ENCODE measurements around the gene NIPBL.

The NIPBL gene

GRCh38 chr5:36861871-36862270 lies 14.7 kb upstream of the NIPBL start:
- Mint-ChIP-seq H3K9me3 (no peaks in the 10 kb centered on the region), H3K4me1 (no peaks in the 10 kb centered on the region), H3K27me3 (ENCODE audit: low read depth) (no peaks in the 10 kb centered on the region), H3K4me3 (no peak overlapping the region), H3K36me3 (ENCODE audit: low read depth) (peaks cover 14% of the 10 kb centered on the region), H3K27ac (no peak overlapping the region)
- TF ChIP-seq, protein P1, sequence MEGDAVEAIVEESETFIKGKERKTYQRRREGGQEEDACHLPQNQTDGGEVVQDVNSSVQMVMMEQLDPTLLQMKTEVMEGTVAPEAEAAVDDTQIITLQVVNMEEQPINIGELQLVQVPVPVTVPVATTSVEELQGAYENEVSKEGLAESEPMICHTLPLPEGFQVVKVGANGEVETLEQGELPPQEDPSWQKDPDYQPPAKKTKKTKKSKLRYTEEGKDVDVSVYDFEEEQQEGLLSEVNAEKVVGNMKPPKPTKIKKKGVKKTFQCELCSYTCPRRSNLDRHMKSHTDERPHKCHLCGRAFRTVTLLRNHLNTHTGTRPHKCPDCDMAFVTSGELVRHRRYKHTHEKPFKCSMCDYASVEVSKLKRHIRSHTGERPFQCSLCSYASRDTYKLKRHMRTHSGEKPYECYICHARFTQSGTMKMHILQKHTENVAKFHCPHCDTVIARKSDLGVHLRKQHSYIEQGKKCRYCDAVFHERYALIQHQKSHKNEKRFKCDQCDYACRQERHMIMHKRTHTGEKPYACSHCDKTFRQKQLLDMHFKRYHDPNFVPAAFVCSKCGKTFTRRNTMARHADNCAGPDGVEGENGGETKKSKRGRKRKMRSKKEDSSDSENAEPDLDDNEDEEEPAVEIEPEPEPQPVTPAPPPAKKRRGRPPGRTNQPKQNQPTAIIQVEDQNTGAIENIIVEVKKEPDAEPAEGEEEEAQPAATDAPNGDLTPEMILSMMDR (IDR thresholded peaks at IDR 0.05; ENCODE audit: unreplicated experiment in 3 of 3), result no peak

GRCh38 chr5:36870399-36871040 lies 6.0 kb upstream of the NIPBL start:
- Mint-ChIP-seq H3K36me3 (ENCODE audit: low read depth) (peaks cover 19% of the 10 kb centered on the region), H3K27me3 (ENCODE audit: low read depth) (no peaks in the 10 kb centered on the region), H3K4me1 (peaks cover 29% of the 10 kb centered on the region)

GRCh38 chr5:36874465-36874864 lies 2.1 kb upstream of the NIPBL start:
- peak overlapping the region; percentile 81 to 99 (median 98) for H3K27ac Mint-ChIP-seq
- peaks cover 39% of the 10 kb centered on the region for H3K4me1 Mint-ChIP-seq
- no peaks in the 10 kb centered on the region for H3K9me3 Mint-ChIP-seq
- H3K36me3 Mint-ChIP-seq (ENCODE audit: low read depth), result peaks cover 7% of the 10 kb centered on the region
- TF ChIP-seq, protein P1 (IDR thresholded peaks at IDR 0.05; ENCODE audit: unreplicated experiment in 3 of 3), result no peak
- H3K27me3 Mint-ChIP-seq (ENCODE audit: low read depth), result no peaks in the 10 kb centered on the region
- H3K4me3 Mint-ChIP-seq, result peak overlapping the region; percentile 87 to 93 (median 92)

More at GRCh38 chr5:36870399-36871040, 6.0 kb upstream of the NIPBL start:
- Mint-ChIP-seq H3K4me3 (no peak overlapping the region), H3K9me3 (no peaks in the 10 kb centered on the region), H3K27ac (no peak overlapping the region)
- TF ChIP-seq, protein P1 (IDR thresholded peaks at IDR 0.05; ENCODE audit: unreplicated experiment in 3 of 3), result peak; percentile 48 to 71 (median 48)

- no peaks in the 10 kb centered on the region for H3K27me3 Mint-ChIP-seq (ENCODE audit: low read depth)
- H3K27ac Mint-ChIP-seq, result peak overlapping the region; percentile 81 to 99 (median 98)
- no peaks in the 10 kb centered on the region for H3K9me3 Mint-ChIP-seq
- H3K4me1 Mint-ChIP-seq, result peaks cover 38% of the 10 kb centered on the region
- TF ChIP-seq, protein P1 (IDR thresholded peaks at IDR 0.05; ENCODE audit: unreplicated experiment in 3 of 3), result no peak
- peaks cover 6% of the 10 kb centered on the region for H3K36me3 Mint-ChIP-seq (ENCODE audit: low read depth)
- peak overlapping the region; percentile 87 to 93 (median 92) for H3K4me3 Mint-ChIP-seq
Observed at GRCh38 chr5:36875051-36875789, 1.3 kb upstream of the NIPBL start.

DNA sequence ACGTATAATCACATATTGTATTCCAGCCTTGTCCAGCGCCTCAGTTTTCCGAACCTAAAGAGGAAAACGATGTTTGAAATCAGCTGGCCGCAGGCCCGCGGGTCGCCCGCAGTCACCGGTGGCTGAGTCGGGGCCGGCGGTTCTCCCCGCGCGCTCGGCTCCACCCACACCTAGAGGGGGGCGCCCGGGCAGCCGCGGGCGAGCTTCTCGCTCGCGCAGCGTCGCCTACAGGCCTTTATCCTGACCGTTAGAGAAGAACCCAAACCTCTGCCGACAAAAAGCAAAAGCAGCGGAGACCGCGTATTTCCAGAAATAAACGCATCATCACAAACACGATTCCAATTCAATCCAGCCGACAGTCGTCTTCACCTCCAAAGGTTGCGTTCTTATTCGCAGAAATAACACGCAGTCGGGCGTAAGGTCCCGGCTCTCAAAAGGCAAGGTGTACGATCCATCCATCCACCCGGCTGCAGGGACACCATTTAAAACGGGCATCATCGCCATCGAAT lies 725 bp upstream of the NIPBL start:
- H3K27me3 Mint-ChIP-seq (ENCODE audit: low read depth), result no peaks in the 10 kb centered on the region

More for the DNA sequence above, 725 bp upstream of the NIPBL start:
- Mint-ChIP-seq H3K36me3 (ENCODE audit: low read depth) (peaks cover 3% of the 10 kb centered on the region), H3K4me1 (peaks cover 38% of the 10 kb centered on the region), H3K9me3 (no peaks in the 10 kb centered on the region), H3K4me3 (peak overlapping the region; percentile 87 to 93 (median 92)), H3K27ac (peak overlapping the region; percentile 81 to 99 (median 98))
- TF ChIP-seq, protein P1 (IDR thresholded peaks at IDR 0.05; ENCODE audit: unreplicated experiment in 3 of 3), result peak; percentile 34 to 56 (median 44)

Data from nephron (organoid).